Caco-2 (cell line): ENCODE measurements around the gene FAM210B. TPM values are rescaled to one million over a fixed set of nuclear protein-coding genes. Genes with fewer than 3 reads are reported as not detected.
A peak's percentile ranks its signal among the peaks of the same experiment; 100 is the strongest.

Experiments
- BruUV-seq: library from RNA; stranded (reverse); fragments of 400-500 nt; replicated peaks from 2 replicates; lab custom pipeline; 2021; lab: Mats Ljungman, UMichigan
- CTCF ChIA-PET: fragments of 300-600 bp; sonication (Branson Sonifier 250); formaldehyde crosslinking; loops from one replicate; lab custom pipeline; 2022; ENCODE audit warnings: antibody characterized with exemption; lab: Charles Lee
- POLR2A ChIA-PET: fragments of 300-600 bp; sonication (Branson Sonifier 250); formaldehyde crosslinking; loops from one replicate; lab custom pipeline; 2022; ENCODE audit warnings: antibody characterized with exemption; lab: Charles Lee
- DNase-seq, 2 experiments: peaks; one replicate each; pipeline versions ENCODE4 v3.0.0 to v3.0.0-alpha.2; 2020 to 2022
- H3K27me3 ChIP-seq: replicated peaks from 2 replicates; pipeline ENCODE4 v1.6.0; 2011; ENCODE audit warnings: low read length; ENCODE audit not compliant: control insufficient read depth, insufficient read depth
- H3K36me3 ChIP-seq: 2 replicates; pipeline ENCODE4 v1.5.1; 2011; ENCODE audit warnings: low read length; ENCODE audit not compliant: control insufficient read depth, insufficient read depth
- H3K4me1 ChIP-seq: fragments of 250-450 bp; sonication (Bioruptor Pico); 2 replicates; pipeline ENCODE4 v1.5.1; 2020; ENCODE audit warnings: mild to moderate bottlenecking
- H3K4me3 ChIP-seq: 2 replicates; pipeline ENCODE4 v1.5.1; 2011; ENCODE audit warnings: low read depth, mild to moderate bottlenecking, control low read depth, low read length
- H3K9me3 ChIP-seq: fragments of 250-450 bp; sonication (Bioruptor Pico); 2 replicates; pipeline ENCODE4 v1.5.1; 2020; ENCODE audit warnings: mild to moderate bottlenecking, moderate library complexity
- H3K27ac Mint-ChIP-seq: one replicate; pipeline ENCODE4 v1.8.0; 2022; ENCODE audit warnings: mixed read lengths; ENCODE audit not compliant: unreplicated experiment
- H3K27me3 Mint-ChIP-seq: one replicate; pipeline ENCODE4 v1.8.0; 2022; ENCODE audit warnings: mixed read lengths; ENCODE audit not compliant: insufficient read depth, unreplicated experiment
- H3K36me3 Mint-ChIP-seq: one replicate; pipeline ENCODE4 v1.8.0; 2022; ENCODE audit warnings: mild to moderate bottlenecking, mixed read lengths; ENCODE audit not compliant: insufficient read depth, unreplicated experiment
- H3K4me1 Mint-ChIP-seq: one replicate; pipeline ENCODE4 v1.8.0; 2022; ENCODE audit warnings: low read depth, mixed read lengths; ENCODE audit not compliant: unreplicated experiment
- H3K4me3 Mint-ChIP-seq: one replicate; pipeline ENCODE4 v1.8.0; 2022; ENCODE audit warnings: mild to moderate bottlenecking, moderate library complexity, mixed read lengths; ENCODE audit not compliant: unreplicated experiment
- H3K9me3 Mint-ChIP-seq: one replicate; pipeline ENCODE4 v1.8.0; 2022; ENCODE audit warnings: mixed read lengths; ENCODE audit not compliant: unreplicated experiment
- intact Hi-C: fragments of 100-400 bp; cut with micrococcal nuclease; formaldehyde crosslinking; loops from one replicate; pipeline ENCODE4 v1.10.0; 2022; ENCODE audit not compliant: unreplicated experiment
- total RNA-seq: library from RNA; stranded (reverse); gene quantifications from 2 replicates; pipeline ENCODE4 v1.2.3, GENCODE V29; 2022
- TF ChIP-seq, protein P1 (sequence below), 2 experiments: fragments of 200-600 bp in 1 of 2; IDR thresholded peaks; 1 replicate in 1 of 2; 2 replicates in 1 of 2; pipeline versions ENCODE4 v1.5.1 to v1.8.0; 2011 to 2022; ENCODE audit warnings: antibody characterized with exemption in 1 of 2, control low read depth in 1 of 2, inconsistent platforms in 1 of 2, low read depth in 1 of 2, low read length in 1 of 2, mild to moderate bottlenecking in 1 of 2, moderate library complexity in 1 of 2; ENCODE audit not compliant: insufficient read depth in 1 of 2, severe bottlenecking in 1 of 2, unreplicated experiment in 1 of 2

The FAM210B gene
- total RNA-seq, 1 experiment from 2014 or later = 20.5 TPM

DNA sequence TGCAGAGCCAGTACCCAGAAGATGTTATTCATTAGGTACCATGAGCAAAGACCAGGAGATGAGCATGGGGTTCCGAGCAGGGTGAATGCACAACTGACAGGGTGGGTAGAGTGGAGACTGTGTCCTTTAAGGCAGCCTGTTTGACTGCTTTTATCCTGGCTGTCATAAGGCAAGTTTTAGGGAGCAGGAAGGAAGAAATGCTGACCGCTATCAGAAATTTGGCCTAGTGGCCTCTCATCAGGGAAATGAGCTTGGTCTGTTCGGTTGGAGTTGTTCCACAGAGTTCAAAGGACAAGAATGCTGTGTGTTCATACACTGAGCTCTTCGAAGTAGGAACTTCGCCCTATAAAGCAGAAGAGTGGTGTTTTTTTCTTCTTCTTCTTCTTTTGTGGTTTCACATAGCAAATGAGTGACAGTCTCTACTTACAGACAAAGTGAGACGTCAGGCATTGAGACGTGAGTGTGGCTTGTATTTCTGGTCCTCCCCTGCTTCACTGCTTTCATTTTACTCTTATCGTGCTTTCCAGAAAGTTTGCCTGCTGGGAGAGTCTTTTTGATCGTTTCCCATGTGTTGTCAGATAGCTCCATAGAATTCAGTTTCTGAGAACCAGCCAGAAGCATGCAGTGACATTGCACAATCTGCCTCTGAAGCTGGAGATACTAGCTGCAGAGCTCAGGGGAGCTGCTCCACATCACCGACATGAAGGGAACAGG lies 53.1 kb downstream of the FAM210B start, which contains the start of gene CASS4:
Gene CASS4, plus strand, starts transcription at position 502 of the 714 bp plus-strand sequence. Its CDS starts 199 bp downstream, at position 701.
- Mint-ChIP-seq H3K27me3 (no peaks in the 10 kb centered on the region), H3K27ac (peak within 1 kb of the TSS; percentile 20), H3K4me3 (peak within 1 kb of the TSS; percentile 0), H3K4me1 (peaks cover 15% of the 10 kb centered on the region), H3K9me3 (no peaks in the 10 kb centered on the region), H3K36me3 (peaks cover 29% of the 10 kb centered on the region)
- H3K4me3 ChIP-seq = no peak within 1 kb of the TSS
- ChIA-PET CTCF (interaction anchor here (0.5 to 1.7 kb wide), 5 partner anchors 14 to 167 kb away, joined by 3 to 15 read pairs (median 4); partner anchors contain the start of genes AURKA, CSTF1 and FAM210B), POLR2A (interaction anchor here (0.7 to 1.3 kb wide), 2 partner anchors 12 to 20 kb away, joined by 5 to 9 read pairs; partner anchors contain the start of genes AURKA and CSTF1)
- DNase-seq = peak; percentile 39 to 60
- no TSS peak for BruUV-seq
- no peaks in the 10 kb centered on the region for H3K9me3 ChIP-seq
- H3K4me1 ChIP-seq = peaks cover 19% of the 10 kb centered on the region
- intact Hi-C loops = no loop called here
- H3K27me3 ChIP-seq = no peaks in the 10 kb centered on the region
- H3K36me3 ChIP-seq = 0 out of 2 replicates have a peak, but pooled peaks cover 1% of the 10 kb centered on the region
- TF ChIP-seq, protein P1, sequence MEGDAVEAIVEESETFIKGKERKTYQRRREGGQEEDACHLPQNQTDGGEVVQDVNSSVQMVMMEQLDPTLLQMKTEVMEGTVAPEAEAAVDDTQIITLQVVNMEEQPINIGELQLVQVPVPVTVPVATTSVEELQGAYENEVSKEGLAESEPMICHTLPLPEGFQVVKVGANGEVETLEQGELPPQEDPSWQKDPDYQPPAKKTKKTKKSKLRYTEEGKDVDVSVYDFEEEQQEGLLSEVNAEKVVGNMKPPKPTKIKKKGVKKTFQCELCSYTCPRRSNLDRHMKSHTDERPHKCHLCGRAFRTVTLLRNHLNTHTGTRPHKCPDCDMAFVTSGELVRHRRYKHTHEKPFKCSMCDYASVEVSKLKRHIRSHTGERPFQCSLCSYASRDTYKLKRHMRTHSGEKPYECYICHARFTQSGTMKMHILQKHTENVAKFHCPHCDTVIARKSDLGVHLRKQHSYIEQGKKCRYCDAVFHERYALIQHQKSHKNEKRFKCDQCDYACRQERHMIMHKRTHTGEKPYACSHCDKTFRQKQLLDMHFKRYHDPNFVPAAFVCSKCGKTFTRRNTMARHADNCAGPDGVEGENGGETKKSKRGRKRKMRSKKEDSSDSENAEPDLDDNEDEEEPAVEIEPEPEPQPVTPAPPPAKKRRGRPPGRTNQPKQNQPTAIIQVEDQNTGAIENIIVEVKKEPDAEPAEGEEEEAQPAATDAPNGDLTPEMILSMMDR (IDR thresholded peaks at IDR 0.05; ENCODE audit: insufficient read depth in 1 of 2, low read depth in 1 of 2, low read length in 1 of 2, severe bottlenecking in 1 of 2, unreplicated experiment in 1 of 2) = no peak

DNA sequence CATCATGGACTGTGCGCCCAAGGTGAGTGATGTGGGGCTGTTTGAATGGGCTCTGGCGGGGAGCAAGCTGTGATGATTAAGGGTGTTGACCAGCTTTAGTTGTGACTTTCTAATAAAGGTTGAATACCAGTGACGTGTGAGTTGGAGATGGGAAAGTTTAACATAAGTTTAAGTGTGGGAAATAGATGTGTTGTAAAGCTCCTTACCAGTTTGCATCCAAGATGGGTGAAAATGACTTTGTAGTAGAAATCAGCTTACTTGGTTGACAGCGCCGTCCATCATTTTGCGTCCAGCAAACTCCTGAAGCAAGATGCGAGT lies 53.7 kb downstream of the FAM210B start:
- Histone ChIP-seq H3K9me3 (no peaks in the 10 kb centered on the region), H3K4me1 (peaks cover 19% of the 10 kb centered on the region), H3K36me3 (no peaks in the 10 kb centered on the region), H3K27me3 (no peaks in the 10 kb centered on the region), H3K4me3 (no peak overlapping the region)
- intact Hi-C loops = no loop called here
- no TSS peak for BruUV-seq
- CTCF ChIA-PET = interaction anchor here (0.6 to 1.7 kb wide), 4 partner anchors 15 to 167 kb away, joined by 3 to 15 read pairs (median 4); partner anchors contain the start of genes AURKA and CSTF1
- POLR2A ChIA-PET = interaction anchor here (0.7 to 1.3 kb wide), 2 partner anchors 11 to 21 kb away, joined by 5 to 9 read pairs; partner anchors contain the start of genes AURKA and CSTF1
- DNase-seq = no peak
- no peak overlapping the region for H3K4me3 Mint-ChIP-seq
- H3K36me3 Mint-ChIP-seq = peaks cover 24% of the 10 kb centered on the region
- TF ChIP-seq, protein P1 (IDR thresholded peaks at IDR 0.05; ENCODE audit: insufficient read depth in 1 of 2, low read depth in 1 of 2, low read length in 1 of 2, severe bottlenecking in 1 of 2, unreplicated experiment in 1 of 2) = no peak
- H3K27me3 Mint-ChIP-seq = no peaks in the 10 kb centered on the region
- no peaks in the 10 kb centered on the region for H3K9me3 Mint-ChIP-seq
- H3K27ac Mint-ChIP-seq = peak overlapping the region; percentile 20
- H3K4me1 Mint-ChIP-seq = peaks cover 15% of the 10 kb centered on the region

DNA sequence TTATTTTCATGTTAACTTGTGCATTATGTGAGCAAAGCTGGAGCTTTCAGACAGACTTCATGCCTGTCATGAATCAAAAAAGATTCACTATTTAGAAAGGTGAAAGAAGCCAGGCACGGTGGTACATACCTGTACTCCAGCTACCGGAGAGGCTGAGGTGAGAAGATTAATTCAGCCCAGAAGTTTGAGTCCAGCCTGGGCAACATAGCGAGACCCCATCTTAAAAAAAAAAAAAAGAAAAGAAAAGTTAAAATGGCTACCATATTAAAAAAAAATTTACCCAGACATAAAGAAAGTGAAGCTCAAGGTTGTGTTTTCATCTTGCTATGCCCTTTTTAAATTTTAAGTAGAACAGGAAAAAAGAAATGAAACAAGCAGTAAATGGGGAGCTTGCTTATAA lies 54.2 kb downstream of the FAM210B start:
- no peak overlapping the region for H3K4me3 ChIP-seq
- BruUV-seq = no TSS peak
- CTCF ChIA-PET = interaction anchor here (1.4 to 1.7 kb wide), 2 partner anchors 15 to 20 kb away, joined by 6 to 15 read pairs; partner anchors contain the start of genes AURKA and CSTF1

More for the DNA sequence above, 54.2 kb downstream of the FAM210B start:
- intact Hi-C loops = no loop called here
- Histone ChIP-seq H3K27me3 (no peaks in the 10 kb centered on the region), H3K9me3 (no peaks in the 10 kb centered on the region), H3K4me1 (peaks cover 19% of the 10 kb centered on the region), H3K36me3 (no peaks in the 10 kb centered on the region)
- no peak overlapping the region for H3K27ac Mint-ChIP-seq
- no peaks in the 10 kb centered on the region for H3K27me3 Mint-ChIP-seq
- no peak for DNase-seq
- POLR2A ChIA-PET = interaction anchor here (0.6 to 0.7 kb wide), 2 partner anchors 22 to 88 kb away, joined by 3 read pairs; no protein-coding TSS in a partner anchor
- peaks cover 18% of the 10 kb centered on the region for H3K4me1 Mint-ChIP-seq
- H3K4me3 Mint-ChIP-seq = no peak overlapping the region
- no peaks in the 10 kb centered on the region for H3K9me3 Mint-ChIP-seq
- peaks cover 19% of the 10 kb centered on the region for H3K36me3 Mint-ChIP-seq
- TF ChIP-seq, protein P1 (IDR thresholded peaks at IDR 0.05; ENCODE audit: insufficient read depth in 1 of 2, low read depth in 1 of 2, low read length in 1 of 2, severe bottlenecking in 1 of 2, unreplicated experiment in 1 of 2) = no peak
